Right ventricle myocardium inferior (tissue), 1 donor: ENCODE measurements around the gene ABHD12B. TPM values are rescaled to one million over a fixed set of nuclear protein-coding genes. Genes with fewer than 3 reads are reported as not detected.

ENCODE experiments used
- ATAC-seq: fragments of 200-7000 bp; cut with Tn5 transposase; one replicate; pipeline ENCODE4 v1.9.1; 2020; ENCODE audit warnings: mild to moderate bottlenecking, moderate library complexity
- DNase-seq: peaks from one replicate; pipeline ENCODE4 v3.0.0; 2021; ENCODE audit errors: missing footprints
- intact Hi-C: fragments of 100-400 bp; cut with DNase I; formaldehyde crosslinking; loops from one replicate; pipeline ENCODE4 v1.11.0; 2022
- total RNA-seq: library from RNA; stranded (reverse); fragmentation: NEBNext Ultra II Directional; extraction: Animal tissue kit (Norgen Biotek cat#: 25700); gene quantifications from one replicate; pipeline ENCODE4 v1.2.1, GENCODE V29; 2021
- donor health status: DM: no; HTN: yes; CAD: no; lungs with severe emphysema.

The ABHD12B gene
- total RNA-seq, 1 donor from 2014 or later, result not detected

DNA sequence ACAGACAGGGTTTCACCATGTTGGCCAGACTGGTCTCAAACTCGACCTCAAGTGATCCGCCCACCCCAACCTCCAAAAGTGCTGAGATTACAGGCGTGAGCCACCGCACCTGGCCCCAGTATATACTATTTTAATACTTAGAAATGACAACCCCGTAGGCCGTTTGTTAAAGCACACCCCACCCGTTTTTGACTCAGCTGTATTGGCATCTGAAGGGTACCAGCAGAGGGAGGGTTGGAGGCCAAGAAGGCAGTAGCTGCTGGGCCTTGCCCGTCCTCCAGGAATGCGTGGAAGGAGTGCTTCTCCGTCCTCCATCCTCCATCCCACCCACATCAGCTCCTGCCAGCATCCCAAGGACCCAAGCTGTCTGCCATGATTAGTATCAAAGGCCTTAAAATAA, 34.6 kb upstream of the ABHD12B start:
- DNase-seq, result no peak
- intact Hi-C loops, result no loop called here
- ATAC-seq, result no peak

DNA sequence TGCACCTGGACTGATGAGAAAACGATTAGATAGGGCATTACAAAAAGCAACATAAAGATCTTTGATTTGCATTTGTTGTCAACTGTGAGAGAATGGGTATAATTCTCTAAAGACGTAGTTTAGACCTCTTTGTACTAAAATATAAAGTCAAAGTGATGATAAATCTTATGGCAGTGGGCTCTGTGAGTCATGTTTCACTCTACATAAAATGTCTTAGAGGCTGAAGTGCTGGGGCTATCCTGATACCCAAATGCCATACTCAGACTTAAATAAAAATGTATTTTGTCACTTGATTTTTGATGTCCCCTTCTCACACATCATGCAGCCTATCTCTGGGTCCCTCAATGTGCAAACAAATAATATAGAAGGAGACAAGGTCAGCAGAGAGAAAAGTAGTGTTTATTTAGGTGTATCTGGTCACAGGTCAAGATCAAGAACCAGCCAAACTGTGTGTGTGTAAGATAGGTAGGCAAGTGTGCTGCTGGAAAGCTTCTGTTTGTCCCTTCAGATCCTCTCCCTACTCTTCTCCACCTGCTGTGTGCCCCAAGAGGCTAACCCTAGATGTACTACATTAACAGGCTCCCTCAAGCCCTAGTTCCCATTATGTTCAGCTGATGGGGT, 33.9 kb upstream of the ABHD12B start:
- ATAC-seq (no peak), DNase-seq (no peak)
- intact Hi-C loops, result no loop called here

DNA sequence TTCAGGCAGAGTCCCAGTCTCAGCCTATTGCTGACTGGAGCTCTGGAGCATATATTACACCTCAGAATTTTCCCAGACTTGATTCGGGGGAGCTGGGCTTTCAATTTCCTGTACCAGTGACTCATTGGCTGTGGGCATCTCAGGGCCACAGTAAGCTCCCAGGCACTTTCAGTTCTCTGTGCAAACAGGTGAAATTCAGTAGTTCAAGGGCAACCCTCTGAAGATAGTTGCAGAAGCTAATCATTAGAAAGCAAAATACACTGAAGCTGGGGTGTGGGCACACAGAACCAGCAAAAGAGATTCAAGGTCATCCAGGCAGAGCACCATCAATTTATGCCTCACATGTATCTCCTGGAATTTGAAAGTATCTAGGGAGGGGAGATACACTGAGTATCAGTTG, 32.8 kb upstream of the ABHD12B start:
- intact Hi-C loops, result no loop called here
- no peak for ATAC-seq
- no peak for DNase-seq

DNA sequence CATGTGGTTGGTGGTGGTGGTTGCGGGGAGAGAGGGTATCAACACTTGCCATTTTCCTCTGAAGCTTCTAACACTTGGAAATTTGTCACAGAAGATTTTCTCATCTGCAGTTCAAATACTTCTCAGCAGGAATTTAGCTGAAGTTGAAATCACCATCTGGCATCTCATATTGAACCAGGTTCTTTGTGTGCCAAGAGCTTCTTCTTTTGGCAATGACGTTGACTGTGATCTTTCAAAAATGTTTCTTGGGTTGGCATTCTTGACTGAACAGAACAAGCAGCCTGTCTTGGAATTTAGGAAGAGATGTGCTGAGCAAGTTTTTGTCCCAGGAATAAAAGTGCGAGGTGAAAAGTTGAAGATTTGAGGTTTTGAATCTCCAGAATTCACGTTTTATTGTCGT, 32.2 kb upstream of the ABHD12B start:
- intact Hi-C loops, result no loop called here
- no peak for ATAC-seq

DNA sequence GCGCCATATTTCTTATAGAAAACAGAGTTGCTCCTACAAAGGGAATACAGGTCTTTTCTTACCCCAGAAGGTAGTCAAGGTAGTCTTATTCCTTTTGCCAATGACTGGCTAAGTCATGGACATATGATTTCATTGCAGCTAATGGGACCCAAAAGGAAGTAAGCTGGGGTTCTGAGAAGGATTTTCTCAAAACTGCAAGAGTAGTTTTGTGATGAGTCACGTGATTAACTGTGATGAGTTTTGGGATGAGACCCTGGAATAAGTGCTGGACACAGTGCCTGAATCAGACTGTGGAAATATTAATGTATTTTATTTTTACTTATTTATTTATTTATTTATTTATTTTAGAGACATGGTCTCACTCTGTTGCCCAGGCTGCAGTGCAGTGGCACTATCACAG, 27.5 kb upstream of the ABHD12B start:
- intact Hi-C loops, result no loop called here
- no peak for ATAC-seq
- no peak for DNase-seq

More for the DNA sequence above, 32.2 kb upstream of the ABHD12B start:
- no peak for DNase-seq

DNA sequence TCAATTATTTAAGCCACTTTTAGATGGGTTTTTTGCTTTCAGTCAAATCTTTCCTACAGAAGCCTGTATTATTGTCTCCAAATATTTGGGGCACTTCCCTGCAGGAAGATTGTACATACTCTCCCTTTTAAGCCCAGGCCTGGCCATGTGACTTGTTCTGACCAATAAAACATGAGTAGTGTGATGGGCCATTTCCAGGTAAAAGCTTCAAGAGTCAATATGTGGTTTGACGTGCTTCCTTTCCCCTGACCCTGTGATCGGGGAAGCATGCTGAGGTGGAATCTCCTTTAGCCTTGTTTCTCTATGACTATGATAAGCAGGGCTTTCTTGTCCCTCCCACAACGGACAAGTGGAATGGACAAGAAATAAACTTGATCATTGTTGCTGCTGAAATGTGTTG, 26.7 kb upstream of the ABHD12B start:
- no peak for DNase-seq

DNA sequence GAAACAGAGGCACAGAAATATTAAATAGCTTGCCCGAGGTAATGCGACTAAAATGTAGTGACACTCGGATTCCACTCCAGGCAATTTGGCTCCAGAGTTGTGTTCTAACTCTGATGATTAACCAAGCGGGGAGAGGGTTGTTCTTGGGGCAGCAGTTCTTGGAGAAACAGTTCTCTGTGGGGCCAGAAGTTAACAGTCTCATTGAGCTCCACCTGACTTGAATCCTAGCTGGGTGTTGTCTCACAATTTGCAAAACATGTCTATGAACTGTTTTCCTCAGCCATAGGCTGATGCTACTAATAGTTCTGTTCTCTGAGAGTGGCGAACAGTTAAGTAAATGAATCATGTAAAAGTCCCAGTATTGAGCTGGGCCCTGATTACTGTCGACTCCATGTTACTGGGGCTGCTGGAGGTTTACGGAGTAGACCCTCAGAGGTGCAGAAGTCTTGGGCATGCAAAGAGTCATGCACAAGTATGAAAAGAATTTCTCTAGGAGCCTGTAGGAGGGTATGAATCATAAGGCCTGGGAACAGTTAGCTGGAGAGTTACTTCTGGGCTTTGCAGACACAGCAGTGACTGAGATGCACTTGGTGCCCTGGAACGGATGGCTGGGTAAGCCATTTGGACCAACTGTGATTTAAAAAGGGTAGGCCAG, 25.5 kb upstream of the ABHD12B start:
- ATAC-seq (no peak), DNase-seq (no peak)
- intact Hi-C loops, result no loop called here

More for the DNA sequence above, 26.7 kb upstream of the ABHD12B start:
- no peak for ATAC-seq
- intact Hi-C loops, result no loop called here

DNA sequence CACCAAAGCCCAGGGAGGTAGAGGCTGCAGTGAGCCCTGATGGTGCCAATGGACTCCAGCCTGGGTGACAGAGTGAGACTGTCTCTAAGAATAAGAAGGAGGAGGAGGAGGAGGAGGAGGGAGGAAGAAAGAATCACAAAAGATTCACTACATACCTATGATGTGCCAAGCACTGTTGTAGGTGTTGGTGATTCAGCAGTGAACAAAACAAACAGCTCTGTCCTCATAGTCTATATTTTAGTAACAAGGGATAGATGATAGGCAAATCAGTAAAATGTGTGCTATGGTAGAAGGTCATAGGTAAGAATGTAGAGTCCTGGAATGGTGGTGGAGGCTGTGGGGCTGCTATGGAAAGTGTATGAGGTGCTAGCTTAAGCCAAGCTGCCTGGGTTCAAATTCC, 18.0 kb upstream of the ABHD12B start:
- intact Hi-C loops, result no loop called here
- no peak for ATAC-seq
- DNase-seq, result no peak

DNA sequence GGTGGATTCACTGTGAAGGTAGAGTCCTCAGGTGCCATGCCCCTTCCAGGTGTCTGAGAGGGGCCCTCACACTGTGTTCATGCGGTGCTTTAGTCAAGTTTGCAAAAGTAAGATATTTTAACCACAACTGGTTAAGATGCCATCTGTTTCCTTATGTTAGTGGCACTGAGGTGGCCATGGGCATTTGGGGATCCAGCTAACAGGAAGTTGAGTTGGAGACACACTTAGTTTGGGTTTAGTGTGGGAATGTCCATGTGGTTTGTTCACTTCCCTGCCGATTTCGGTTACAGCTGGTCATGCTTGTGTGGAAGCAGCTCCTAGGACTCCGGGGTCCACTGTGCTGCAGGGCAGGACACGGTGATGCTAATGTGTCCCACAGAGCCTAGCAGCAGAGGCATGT, 17.3 kb upstream of the ABHD12B start:
- intact Hi-C loops, result no loop called here
- DNase-seq (no peak), ATAC-seq (no peak)

DNA sequence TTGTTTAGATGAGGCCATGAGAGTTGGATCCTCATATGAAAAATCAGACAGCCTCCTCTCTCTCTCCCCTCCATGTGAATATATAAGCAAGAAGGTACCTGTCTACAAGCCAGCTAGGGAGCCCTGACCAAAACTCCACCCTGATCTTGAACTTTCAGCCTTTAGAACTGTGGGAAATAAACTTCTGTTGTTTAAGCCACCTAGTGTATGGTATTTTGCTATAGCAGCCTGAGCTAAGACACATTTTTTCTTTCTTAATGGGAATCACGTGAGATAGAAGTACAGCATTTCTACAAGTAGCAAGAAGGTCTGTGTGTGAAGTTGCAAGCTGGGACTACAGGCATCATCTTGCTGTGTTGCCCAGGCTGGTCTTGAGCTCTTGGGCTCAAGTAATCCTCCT, 16.3 kb upstream of the ABHD12B start:
- no peak for ATAC-seq
- intact Hi-C loops, result no loop called here
- DNase-seq, result no peak

DNA sequence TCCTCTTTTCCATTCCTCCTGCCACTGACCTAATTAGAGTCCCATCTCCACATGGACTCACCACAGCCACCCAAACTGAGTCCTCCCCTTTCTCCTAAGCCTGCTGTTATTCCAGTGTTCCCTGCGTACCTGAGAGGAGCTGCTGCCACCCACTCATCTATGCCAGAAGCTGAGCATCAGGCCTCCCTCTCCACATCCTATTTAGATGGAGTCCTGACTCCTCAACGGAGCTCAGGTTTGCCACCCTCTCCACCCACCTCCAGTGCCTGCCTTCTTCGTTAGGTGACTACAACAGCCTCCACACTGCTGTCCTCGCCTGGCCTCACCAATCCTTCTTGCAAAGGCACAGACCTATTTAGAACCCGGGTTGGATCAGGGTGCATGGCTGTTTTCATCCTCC, 15.2 kb upstream of the ABHD12B start:
- no peak for ATAC-seq
- DNase-seq, result no peak
- intact Hi-C loops, result no loop called here

DNA sequence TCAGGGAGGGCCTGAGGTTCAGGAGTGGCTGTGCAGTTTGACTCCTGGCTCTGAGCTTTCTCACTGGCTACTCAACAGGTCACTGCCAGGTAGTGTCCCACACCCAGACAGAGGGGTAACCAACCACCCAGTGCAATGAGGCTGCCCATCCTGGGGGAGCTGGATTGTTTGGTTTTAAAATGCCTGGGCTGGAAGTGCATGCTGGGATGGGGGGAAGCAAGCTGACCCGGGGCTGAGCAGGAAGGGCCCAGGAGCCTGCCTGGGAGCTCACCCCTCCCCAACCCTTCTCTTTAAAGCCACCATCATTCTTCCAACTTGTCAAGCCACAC, 12.6 kb upstream of the ABHD12B start:
- ATAC-seq, result no peak
- DNase-seq, result no peak
- intact Hi-C loops, result no loop called here

DNA sequence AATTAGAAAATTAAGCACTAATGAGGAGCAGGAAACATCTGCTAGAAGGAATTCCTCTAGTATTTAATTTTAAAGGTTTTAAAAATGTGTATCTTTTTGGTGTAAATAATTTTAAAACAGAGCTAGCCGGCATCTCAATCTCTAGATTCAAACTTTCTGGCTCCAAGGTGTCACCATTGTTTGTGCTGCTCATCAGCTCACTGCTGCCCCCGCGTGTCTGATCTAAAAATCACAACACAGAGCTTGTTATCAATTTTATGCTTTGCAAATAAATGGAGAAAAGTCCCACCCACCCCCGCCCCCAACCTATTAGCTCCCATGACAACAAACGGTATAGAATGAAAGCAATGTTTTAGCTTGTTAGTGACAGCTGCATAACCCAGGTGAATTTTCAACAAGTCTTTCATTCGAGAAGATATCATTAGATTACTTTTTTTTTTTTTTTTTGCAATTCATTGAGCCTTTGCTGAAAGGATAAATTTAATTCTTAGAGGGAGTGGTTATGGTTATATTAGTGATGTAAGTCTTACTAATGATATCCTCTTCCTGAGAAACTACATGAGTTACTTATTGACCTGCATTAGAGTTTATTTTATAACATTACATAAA, 11.3 kb upstream of the ABHD12B start:
- peak; percentile 70 for ATAC-seq
- intact Hi-C loops, result loop anchor here (1.0 to 5.0 kb wide), 2 partner anchors 29 to 68 kb away; partner anchors contain the start of gene NIN
- peak; percentile 89 for DNase-seq

DNA sequence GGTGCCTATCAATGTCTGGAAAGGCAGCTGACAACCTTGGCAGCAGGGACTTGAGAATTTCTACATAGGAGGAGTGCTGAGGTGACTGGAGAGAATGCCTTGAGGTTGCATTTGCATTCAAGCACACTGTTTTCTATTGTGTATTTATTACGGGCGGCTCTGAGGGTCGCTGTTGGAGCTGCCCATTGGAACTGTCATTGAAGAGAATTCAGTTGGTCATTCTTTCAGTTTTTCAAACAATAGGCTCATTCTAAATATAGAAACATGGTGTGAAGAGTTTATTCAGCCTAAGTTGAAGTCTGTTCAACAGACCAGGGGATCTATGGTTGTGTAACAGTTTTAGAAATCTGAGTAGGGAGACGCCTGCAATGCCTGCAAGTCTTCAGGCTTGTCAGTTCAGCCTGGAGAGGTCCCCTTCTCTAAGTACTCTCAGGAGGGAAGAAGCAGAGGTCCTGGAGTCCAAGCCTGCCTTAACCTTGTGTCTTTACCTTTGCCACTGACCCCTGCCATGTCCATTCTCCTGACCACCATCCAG, 9.8 kb upstream of the ABHD12B start:
- no peak for ATAC-seq
- DNase-seq, result no peak
- intact Hi-C loops, result loop anchor here (2.0 to 5.0 kb wide), 2 partner anchors 70 to 263 kb away; no protein-coding TSS in a partner anchor

DNA sequence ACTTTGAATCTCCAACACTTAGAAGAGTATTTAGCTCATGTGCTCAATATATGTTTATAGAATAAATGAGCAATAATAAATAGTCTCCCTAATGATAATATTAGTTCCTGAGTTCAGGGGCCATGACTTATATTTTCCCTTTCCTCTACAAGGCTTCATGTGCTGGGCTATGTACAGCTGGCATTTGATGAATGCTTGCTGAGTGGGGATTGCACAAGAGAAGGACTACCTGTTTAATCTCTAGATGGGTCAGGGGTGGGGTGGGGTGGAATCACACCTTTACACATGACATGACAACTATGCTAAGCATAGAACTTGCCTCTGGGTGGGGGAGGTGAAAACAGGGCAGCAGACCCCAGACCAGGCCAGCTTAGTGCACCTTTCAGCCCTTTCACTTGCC, 7.6 kb upstream of the ABHD12B start:
- intact Hi-C loops, result loop anchor here (5.0 kb wide), 1 partner anchor 72 kb away; no protein-coding TSS in a partner anchor
- ATAC-seq, result no peak
- DNase-seq, result no peak

DNA sequence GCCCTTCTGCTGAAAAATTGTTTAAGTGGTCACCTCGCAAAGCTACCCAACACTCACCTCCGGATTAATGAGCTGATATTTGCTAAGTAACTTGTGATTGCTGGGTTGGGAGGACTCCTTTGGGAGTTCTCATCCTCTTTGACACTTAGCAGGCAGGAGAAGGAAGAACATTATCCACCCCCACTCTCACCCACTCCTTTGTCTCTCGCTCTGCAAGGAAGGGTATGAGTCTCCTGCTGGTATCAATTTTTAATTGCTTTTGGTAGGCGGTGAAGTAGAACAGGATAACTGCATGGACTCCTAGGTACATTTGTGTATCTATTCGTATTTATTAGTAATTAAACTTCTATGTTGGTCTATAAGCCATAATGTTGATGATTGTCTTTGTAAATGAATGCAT, 6.9 kb upstream of the ABHD12B start:
- ATAC-seq, result no peak
- intact Hi-C loops, result loop anchor here (5.0 kb wide), 1 partner anchor 73 kb away; no protein-coding TSS in a partner anchor
- DNase-seq, result no peak

DNA sequence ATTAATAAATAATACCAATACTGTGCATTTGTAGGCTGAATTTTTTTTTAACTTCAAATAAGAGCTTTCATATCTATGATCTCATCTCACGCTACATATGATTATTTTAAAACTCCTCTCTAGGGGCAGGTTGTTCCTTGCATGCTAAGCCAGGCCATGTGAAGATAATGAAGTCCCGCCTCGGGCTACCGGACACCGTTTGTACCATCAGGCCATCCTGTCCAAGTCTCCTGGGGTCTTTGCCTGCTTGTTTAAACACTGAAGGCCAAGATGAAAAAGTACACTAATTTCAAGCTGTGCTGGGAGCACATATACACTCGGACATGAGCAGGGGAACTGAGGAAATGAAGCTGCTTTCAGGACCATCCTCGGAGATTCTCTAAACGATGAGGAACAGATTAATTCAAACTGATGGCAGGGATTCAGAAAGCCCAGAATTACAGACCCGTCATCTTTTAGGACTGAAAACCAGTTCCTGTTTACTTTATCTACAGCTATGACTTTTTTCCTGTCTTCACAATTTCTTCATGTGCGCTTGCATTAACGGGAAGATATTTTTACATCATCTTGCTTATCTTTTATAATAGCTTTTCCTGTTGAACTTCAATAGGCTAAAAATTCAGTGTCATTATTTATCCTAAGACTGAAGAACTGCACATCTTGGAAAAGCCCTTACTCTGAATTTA, 6.3 kb upstream of the ABHD12B start:
- ATAC-seq (no peak), DNase-seq (no peak)
- intact Hi-C loops, result no loop called here

DNA sequence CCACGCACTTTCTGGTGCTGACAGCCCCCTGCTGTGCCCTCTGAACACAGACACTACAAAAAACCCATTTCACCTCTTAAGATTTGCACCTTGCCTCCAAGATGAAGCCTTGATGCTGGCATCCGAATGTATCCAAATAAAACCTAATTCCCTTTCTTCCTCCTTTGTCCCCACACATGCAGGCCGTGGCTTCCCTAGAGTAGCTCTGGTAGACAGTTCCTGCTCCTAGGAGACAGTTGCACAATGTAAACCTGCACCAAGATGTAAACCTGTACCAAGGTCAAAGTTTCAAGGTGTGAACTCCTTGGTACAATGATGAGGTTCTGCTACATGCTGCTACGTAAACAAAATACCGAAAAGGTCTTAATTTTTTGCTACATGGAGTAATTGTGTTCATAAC, 625 bp upstream of the ABHD12B start:
- ATAC-seq, result no peak
- DNase-seq, result no peak
- intact Hi-C loops, result no loop called here

DNA sequence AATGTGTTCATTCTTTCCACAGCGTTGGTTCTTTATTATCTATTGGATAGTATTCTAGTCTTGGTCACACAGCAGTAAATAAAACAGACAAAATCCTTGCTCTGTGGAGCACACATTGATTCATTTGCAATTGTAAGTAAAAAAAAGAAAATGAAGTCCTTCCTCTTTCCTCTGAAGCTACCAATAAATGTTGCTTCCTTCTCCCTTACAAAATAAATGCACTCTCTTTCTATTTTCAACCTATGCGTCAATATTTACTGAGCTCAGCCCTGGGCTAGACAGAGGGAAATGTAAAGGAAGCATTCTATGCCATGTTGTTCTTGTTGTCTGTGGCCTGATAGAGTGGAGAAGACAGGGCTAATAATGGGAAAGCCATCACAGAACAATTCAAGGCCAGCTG, 2.9 kb downstream of the ABHD12B start:
- ATAC-seq, result no peak
- intact Hi-C loops, result no loop called here

More for the DNA sequence above, 2.9 kb downstream of the ABHD12B start:
- DNase-seq, result no peak
